Chondrocyte (in vitro differentiated cells): ENCODE measurements around the gene KYNU. TPM values are rescaled to one million over a fixed set of nuclear protein-coding genes. Genes with fewer than 3 reads are reported as not detected.

Experiments used
- DNase-seq: peaks from one replicate; pipeline ENCODE4 v3.0.0; 2021; ENCODE audit warnings: mixed read lengths, low spot score
- H3K27ac Mint-ChIP-seq: one replicate; pipeline ENCODE4 v1.8.0; 2021; ENCODE audit warnings: mild to moderate bottlenecking, moderate library complexity, mixed read lengths; ENCODE audit not compliant: unreplicated experiment
- H3K27me3 Mint-ChIP-seq: 2 replicates; pipeline ENCODE4 v1.8.0; 2021; ENCODE audit warnings: low read depth, mixed read lengths
- H3K36me3 Mint-ChIP-seq: 2 replicates; pipeline ENCODE4 v1.8.0; 2021; ENCODE audit warnings: low read depth, mixed read lengths
- H3K4me1 Mint-ChIP-seq: 2 replicates; pipeline ENCODE4 v1.8.0; 2021; ENCODE audit warnings: low read depth, mild to moderate bottlenecking, mixed read lengths
- H3K4me3 Mint-ChIP-seq: one replicate; pipeline ENCODE4 v1.8.0; 2021; ENCODE audit warnings: mild to moderate bottlenecking, moderate library complexity, mixed read lengths; ENCODE audit not compliant: unreplicated experiment
- H3K9me3 Mint-ChIP-seq: 2 replicates; pipeline ENCODE4 v1.8.0; 2021; ENCODE audit warnings: low read depth, mixed read lengths
- total RNA-seq: library from RNA; stranded (reverse); gene quantifications from 3 replicates; pipeline ENCODE4 v1.2.1, GENCODE V29; 2021
- TF ChIP-seq, protein P1 (sequence below): fragments of 200-600 bp; sonication (generic); IDR thresholded peaks from 2 replicates; pipeline ENCODE4 v1.5.0; 2021; ENCODE audit warnings: antibody characterized with exemption, mild to moderate bottlenecking, moderate library complexity

The KYNU gene
- total RNA-seq, 1 donor from 2014 or later, result not detected

DNA sequence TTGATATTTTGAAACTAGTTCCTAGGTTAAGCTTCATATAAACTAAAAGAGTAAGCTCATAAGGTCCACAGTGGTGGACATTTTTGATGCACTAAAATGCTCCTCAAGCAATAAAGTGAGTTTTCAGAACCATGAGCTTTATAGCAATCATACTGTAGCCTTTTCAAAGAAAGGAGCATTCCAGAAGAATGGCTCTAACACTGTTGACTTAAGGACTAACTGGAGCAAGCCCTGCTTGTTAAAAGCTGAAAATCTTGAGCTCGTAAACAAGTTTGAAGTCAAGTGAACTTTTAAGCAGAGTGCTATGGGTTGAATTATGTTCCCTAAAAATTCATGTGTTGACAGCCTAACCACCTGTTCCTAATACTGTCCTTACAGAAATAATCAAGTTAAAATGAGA lies 38.0 kb downstream of the KYNU start:
- peaks cover 7% of the 10 kb centered on the region for H3K9me3 Mint-ChIP-seq

DNA sequence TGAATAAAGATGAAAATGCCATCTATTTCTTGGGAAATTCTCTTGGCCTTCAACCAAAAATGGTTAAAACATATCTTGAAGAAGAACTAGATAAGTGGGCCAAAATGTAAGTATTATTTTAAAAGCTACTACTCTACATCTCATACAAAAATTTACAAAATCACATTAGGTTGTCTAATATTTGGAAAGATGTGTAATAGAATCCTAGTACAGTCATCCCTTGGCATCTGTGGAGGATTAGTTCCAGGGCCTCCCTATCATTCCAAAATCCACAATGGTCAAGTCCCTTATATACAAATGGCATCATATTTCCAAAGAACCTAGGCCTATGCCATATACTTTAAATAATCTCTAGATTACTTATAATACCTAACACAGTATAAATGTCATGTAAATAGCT lies 41.2 kb downstream of the KYNU start:
- TF ChIP-seq, protein P1, sequence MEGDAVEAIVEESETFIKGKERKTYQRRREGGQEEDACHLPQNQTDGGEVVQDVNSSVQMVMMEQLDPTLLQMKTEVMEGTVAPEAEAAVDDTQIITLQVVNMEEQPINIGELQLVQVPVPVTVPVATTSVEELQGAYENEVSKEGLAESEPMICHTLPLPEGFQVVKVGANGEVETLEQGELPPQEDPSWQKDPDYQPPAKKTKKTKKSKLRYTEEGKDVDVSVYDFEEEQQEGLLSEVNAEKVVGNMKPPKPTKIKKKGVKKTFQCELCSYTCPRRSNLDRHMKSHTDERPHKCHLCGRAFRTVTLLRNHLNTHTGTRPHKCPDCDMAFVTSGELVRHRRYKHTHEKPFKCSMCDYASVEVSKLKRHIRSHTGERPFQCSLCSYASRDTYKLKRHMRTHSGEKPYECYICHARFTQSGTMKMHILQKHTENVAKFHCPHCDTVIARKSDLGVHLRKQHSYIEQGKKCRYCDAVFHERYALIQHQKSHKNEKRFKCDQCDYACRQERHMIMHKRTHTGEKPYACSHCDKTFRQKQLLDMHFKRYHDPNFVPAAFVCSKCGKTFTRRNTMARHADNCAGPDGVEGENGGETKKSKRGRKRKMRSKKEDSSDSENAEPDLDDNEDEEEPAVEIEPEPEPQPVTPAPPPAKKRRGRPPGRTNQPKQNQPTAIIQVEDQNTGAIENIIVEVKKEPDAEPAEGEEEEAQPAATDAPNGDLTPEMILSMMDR, result no peak
- Mint-ChIP-seq H3K4me1 (no peaks in the 10 kb centered on the region), H3K27me3 (no peaks in the 10 kb centered on the region), H3K4me3 (no peak overlapping the region), H3K36me3 (no peaks in the 10 kb centered on the region), H3K9me3 (peaks cover under 1% of the 10 kb centered on the region), H3K27ac (no peak overlapping the region)
- no peak for DNase-seq

More for the DNA sequence above, 38.0 kb downstream of the KYNU start:
- TF ChIP-seq, protein P1, result no peak
- Mint-ChIP-seq H3K4me3 (no peak overlapping the region), H3K4me1 (no peaks in the 10 kb centered on the region), H3K27ac (no peak overlapping the region), H3K36me3 (no peaks in the 10 kb centered on the region), H3K27me3 (no peaks in the 10 kb centered on the region)
- DNase-seq, result no peak

DNA sequence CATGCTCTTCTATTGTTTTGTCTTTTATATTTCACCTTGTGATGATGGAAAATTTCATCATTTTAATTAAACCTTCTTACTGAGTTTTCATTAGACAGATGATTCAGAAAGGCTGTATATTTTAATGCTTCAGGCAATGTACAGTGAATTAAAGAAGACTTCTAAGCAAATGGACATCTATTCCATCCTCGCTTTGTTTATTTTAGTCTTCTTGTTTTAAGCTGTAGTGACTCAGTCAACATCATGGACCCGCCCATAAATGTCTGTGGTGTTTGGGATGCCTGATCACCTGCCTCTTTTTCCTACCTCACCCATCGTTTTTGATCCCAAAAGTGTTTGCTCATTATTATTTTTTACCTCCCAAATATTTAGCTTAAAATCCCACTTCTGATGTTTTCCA lies 43.1 kb downstream of the KYNU start:
- DNase-seq, result no peak
- no peaks in the 10 kb centered on the region for H3K27me3 Mint-ChIP-seq
- H3K4me3 Mint-ChIP-seq, result no peak overlapping the region
- TF ChIP-seq, protein P1, result no peak
- H3K36me3 Mint-ChIP-seq, result no peaks in the 10 kb centered on the region
- no peak overlapping the region for H3K27ac Mint-ChIP-seq
- no peaks in the 10 kb centered on the region for H3K9me3 Mint-ChIP-seq
- no peaks in the 10 kb centered on the region for H3K4me1 Mint-ChIP-seq

DNA sequence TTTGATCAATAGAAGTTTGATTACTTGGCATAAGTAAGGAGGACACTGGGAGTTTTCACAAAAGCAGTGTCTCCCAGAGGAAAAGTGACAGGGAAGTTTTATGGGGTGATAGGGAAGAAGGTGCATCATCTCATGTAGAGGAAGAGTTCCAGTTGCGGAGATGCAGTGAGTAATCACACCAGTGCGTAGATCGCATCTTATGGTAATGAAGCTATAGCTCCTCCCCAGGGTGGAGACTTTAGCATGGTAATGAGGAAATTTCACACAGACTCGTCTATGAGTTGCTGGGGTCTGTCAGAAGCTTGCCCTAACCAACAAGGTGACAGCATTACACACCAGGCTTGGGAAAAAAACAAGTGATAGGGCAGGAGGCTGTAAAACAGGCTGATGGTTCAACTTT lies 49.0 kb downstream of the KYNU start:
- no peaks in the 10 kb centered on the region for H3K36me3 Mint-ChIP-seq
- no peaks in the 10 kb centered on the region for H3K4me1 Mint-ChIP-seq
- no peak overlapping the region for H3K4me3 Mint-ChIP-seq
- TF ChIP-seq, protein P1, result no peak
- H3K27ac Mint-ChIP-seq, result no peak overlapping the region
- no peak for DNase-seq
- H3K27me3 Mint-ChIP-seq, result no peaks in the 10 kb centered on the region
- H3K9me3 Mint-ChIP-seq, result no peaks in the 10 kb centered on the region

DNA sequence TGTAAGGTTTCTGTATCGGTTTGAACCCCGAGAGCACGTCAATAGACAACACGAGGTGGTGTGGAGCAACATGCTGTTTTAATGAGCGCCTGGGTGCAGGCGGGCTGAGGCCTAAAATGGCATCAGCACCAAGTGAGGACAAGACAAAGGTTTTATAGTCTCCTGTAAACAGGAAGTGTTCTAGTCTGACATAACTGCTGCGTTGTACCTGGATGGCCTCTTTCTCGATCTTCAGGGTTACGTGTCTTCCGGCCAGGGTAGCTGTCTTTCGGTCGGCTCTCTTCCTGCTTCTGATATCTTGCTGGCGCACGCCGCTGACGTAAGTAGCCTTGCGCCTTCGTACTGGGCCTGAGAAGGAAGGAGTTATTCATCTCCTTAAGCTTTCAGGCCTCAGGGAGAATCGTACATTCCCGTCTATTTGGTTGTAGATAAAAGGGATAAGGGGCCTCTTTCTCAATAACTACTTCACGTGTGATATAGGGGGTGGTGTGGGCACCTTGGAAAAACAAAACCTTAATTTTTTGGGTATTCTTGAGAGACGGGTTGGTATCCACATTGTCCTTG lies 53.5 kb downstream of the KYNU start:
- TF ChIP-seq, protein P1, result no peak
- DNase-seq, result no peak
- H3K9me3 Mint-ChIP-seq, result no peaks in the 10 kb centered on the region
- H3K27me3 Mint-ChIP-seq, result no peaks in the 10 kb centered on the region
- no peak overlapping the region for H3K27ac Mint-ChIP-seq
- no peaks in the 10 kb centered on the region for H3K4me1 Mint-ChIP-seq
- H3K4me3 Mint-ChIP-seq, result no peak overlapping the region
- no peaks in the 10 kb centered on the region for H3K36me3 Mint-ChIP-seq
